Adrenal gland (tissue), 5 donors: ENCODE data around the gene PLD3.

Source experiments
- POLR2A ChIP-seq, 2 donors: fragments of 450-650 bp; IDR thresholded peaks; one replicate each; pipeline ENCODE4 v1.6.1; 2017; ENCODE audit warnings: antibody characterized with exemption in 2 of 2, mild to moderate bottlenecking in 2 of 2, moderate library complexity in 1 of 2
- TF ChIP-seq, protein P1 (sequence below), 6 experiments: fragments of 450-650 bp in 4 of 6; fragments of 200-600 bp in 2 of 6; sonication (generic) in 1 of 6; IDR thresholded peaks; 1 replicate in 5 of 6; 2 replicates in 1 of 6; pipeline versions ENCODE4 v1.5.1 to v1.8.0; 2016 to 2021; ENCODE audit warnings: antibody characterized with exemption in 6 of 6, mild to moderate bottlenecking in 2 of 6, moderate library complexity in 1 of 6
- donor health status: DM: no; HTN: no; CAD: no.

DNA sequence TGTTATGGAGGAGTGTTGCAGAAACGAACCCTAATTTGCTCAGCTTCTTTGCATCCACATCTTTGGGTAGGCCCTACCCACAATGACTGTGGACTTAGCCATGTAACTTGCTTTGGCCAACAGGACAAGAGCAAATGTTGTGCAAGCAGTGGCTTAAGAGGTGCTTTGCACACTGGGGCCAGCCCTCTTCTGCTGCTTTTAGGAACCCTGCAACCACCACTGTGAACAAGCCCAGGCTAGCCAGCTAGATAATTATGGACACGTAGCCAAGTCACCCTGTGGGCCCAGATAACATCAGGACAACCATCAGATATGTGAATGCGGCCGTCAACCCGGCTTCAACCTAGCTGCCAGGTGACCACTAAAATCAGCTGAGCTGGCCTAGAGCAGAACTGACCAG, 17.4 kb upstream of the PLD3 start:
- TF ChIP-seq, protein P1, sequence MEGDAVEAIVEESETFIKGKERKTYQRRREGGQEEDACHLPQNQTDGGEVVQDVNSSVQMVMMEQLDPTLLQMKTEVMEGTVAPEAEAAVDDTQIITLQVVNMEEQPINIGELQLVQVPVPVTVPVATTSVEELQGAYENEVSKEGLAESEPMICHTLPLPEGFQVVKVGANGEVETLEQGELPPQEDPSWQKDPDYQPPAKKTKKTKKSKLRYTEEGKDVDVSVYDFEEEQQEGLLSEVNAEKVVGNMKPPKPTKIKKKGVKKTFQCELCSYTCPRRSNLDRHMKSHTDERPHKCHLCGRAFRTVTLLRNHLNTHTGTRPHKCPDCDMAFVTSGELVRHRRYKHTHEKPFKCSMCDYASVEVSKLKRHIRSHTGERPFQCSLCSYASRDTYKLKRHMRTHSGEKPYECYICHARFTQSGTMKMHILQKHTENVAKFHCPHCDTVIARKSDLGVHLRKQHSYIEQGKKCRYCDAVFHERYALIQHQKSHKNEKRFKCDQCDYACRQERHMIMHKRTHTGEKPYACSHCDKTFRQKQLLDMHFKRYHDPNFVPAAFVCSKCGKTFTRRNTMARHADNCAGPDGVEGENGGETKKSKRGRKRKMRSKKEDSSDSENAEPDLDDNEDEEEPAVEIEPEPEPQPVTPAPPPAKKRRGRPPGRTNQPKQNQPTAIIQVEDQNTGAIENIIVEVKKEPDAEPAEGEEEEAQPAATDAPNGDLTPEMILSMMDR (IDR thresholded peaks at IDR 0.05) = no peak
- TF ChIP-seq POLR2A (IDR thresholded peaks at IDR 0.05) = no peak
